ENCODE measurements around the gene GALNT16.

GRCh38 chr14:69287098-69288010 is 27.4 kb downstream of the GALNT16 start:
- TF ChIP-seq POLR2A (IDR thresholded peaks at IDR 0.05) = no peak
- TF ChIP-seq CTCF (IDR thresholded peaks at IDR 0.05) = no peak
- no peak for TF ChIP-seq POLR2AphosphoS5 (IDR thresholded peaks at IDR 0.05)
- TF ChIP-seq EP300 (IDR thresholded peaks at IDR 0.05) = no peak
